Gastroesophageal sphincter (tissue), 4 donors: ENCODE data around the gene PPP2R1A. TPM values are rescaled to one million over a fixed set of nuclear protein-coding genes. Genes with fewer than 3 reads are reported as not detected.

ENCODE experiments used
- ATAC-seq: fragments of 150-250 bp; one replicate; pipeline ENCODE4 v1.9.1; 2016; ENCODE audit warnings: mild to moderate bottlenecking, moderate library complexity
- H3K27ac ChIP-seq, 4 donors: fragments of 200-600 bp; sonication (generic) in 3 of 4; 1 replicate in 3 of 4; 2 replicates in 1 of 4; pipeline ENCODE4 v1.5.1; 2016 to 2019
- H3K27me3 ChIP-seq: fragments of 200-600 bp; sonication (generic); one replicate; pipeline ENCODE4 v1.5.1; 2019
- H3K36me3 ChIP-seq, 2 donors: fragments of 200-600 bp; sonication (generic); one replicate each; pipeline ENCODE4 v1.5.1; 2019; ENCODE audit warnings: control low read depth in 1 of 2
- H3K4me1 ChIP-seq, 3 donors: fragments of 200-600 bp; sonication (generic); 1 replicate in 2 of 3; 2 replicates in 1 of 3; pipeline ENCODE4 v1.5.1; 2016 to 2019; ENCODE audit warnings: control low read depth in 2 of 3
- H3K4me3 ChIP-seq, 2 donors: fragments of 200-600 bp; sonication (generic); one replicate each; pipeline ENCODE4 v1.5.1; 2019; ENCODE audit warnings: mild to moderate bottlenecking in 1 of 2, moderate library complexity in 1 of 2
- H3K9me3 ChIP-seq, 3 donors: fragments of 200-600 bp; sonication (generic); one replicate each; pipeline ENCODE4 v1.5.1; 2017 to 2019; ENCODE audit warnings: control low read depth in 2 of 3
- CTCF ChIP-seq, 4 experiments: fragments of 200-600 bp in 2 of 4; fragments of 450-650 bp in 2 of 4; sonication (generic) in 1 of 4; IDR thresholded peaks; one replicate each; pipeline ENCODE4 v1.5.1; 2017 to 2019; ENCODE audit warnings: antibody characterized with exemption in 4 of 4, mild to moderate bottlenecking in 2 of 4, moderate library complexity in 2 of 4
- EP300 ChIP-seq: sonication (generic); formaldehyde crosslinking; IDR thresholded peaks from one replicate; pipeline ENCODE4 v1.6.1; 2017; ENCODE audit warnings: antibody characterized with exemption, mild to moderate bottlenecking
- POLR2A ChIP-seq, 2 donors: fragments of 450-650 bp; IDR thresholded peaks; one replicate each; pipeline ENCODE4 v1.6.1; 2017; ENCODE audit warnings: antibody characterized with exemption in 2 of 2, mild to moderate bottlenecking in 2 of 2, moderate library complexity in 1 of 2
- POLR2AphosphoS5 ChIP-seq: sonication (generic); formaldehyde crosslinking; IDR thresholded peaks from one replicate; pipeline ENCODE4 v1.6.1; 2017; ENCODE audit warnings: antibody characterized with exemption
- WGBS, 2 donors: methylation state at CpG; one replicate each; pipeline ENCODE4 v1.1.5; 2018; ENCODE audit warnings: low coverage in 1 of 2; 5-methylcytosine and 5-hydroxymethylcytosine counted together
- total RNA-seq, 4 donors: library from RNA; depleted of rRNA; stranded (reverse); fragments of >200 nt; gene quantifications; one replicate each; pipeline ENCODE4 v1.1.0, GENCODE V29; 2016

The PPP2R1A gene
- total RNA-seq, 4 donors from 2014 or later: 177 to 286 (median 190) TPM

- H3K36me3 ChIP-seq: peaks cover 0 to 85% of the 10 kb centered on the region in 2 donors
- no peaks in the 10 kb centered on the region for H3K27me3 ChIP-seq
- H3K27ac ChIP-seq: no peak overlapping the region
- no peaks in the 10 kb centered on the region for H3K4me1 ChIP-seq
- H3K9me3 ChIP-seq: no peaks in the 10 kb centered on the region
- TF ChIP-seq CTCF (IDR thresholded peaks at IDR 0.05) (no peak), POLR2A (IDR thresholded peaks at IDR 0.05) (no peak), EP300 (no peak), POLR2AphosphoS5 (no peak)
- H3K4me3 ChIP-seq: no peak overlapping the region
- no peak for ATAC-seq
- 60 to 67% methylated on average over 2 to 7 of the region's 10 CpGs for WGBS, 2 donors
Observed at GRCh38 chr19:52227196-52227940, 37.5 kb downstream of the PPP2R1A start.

- H3K4me3 ChIP-seq: no peak overlapping the region
- H3K36me3 ChIP-seq: peaks cover 0 to 79% of the 10 kb centered on the region in 2 donors
- no peak for TF ChIP-seq CTCF (IDR thresholded peaks at IDR 0.05)
- no peak for TF ChIP-seq POLR2AphosphoS5
- TF ChIP-seq POLR2A (IDR thresholded peaks at IDR 0.05): no peak
- no peak for TF ChIP-seq EP300
- H3K9me3 ChIP-seq: no peaks in the 10 kb centered on the region
- 80 to 90% methylated on average over 4 of the region's 5 CpGs for WGBS, 2 donors
- no peak overlapping the region for H3K27ac ChIP-seq
- no peaks in the 10 kb centered on the region for H3K4me1 ChIP-seq
- ATAC-seq: no peak
- H3K27me3 ChIP-seq: no peaks in the 10 kb centered on the region
Observed at GRCh38 chr19:52227980-52228379, 38.1 kb downstream of the PPP2R1A start.

GRCh38 chr19:52229524-52229923 lies 39.7 kb downstream of the PPP2R1A start:
- Histone ChIP-seq H3K9me3 (no peaks in the 10 kb centered on the region), H3K4me3 (no peak overlapping the region), H3K27ac (no peak overlapping the region), H3K27me3 (no peaks in the 10 kb centered on the region), H3K36me3 (peaks cover 0 to 64% of the 10 kb centered on the region in 2 donors), H3K4me1 (no peaks in the 10 kb centered on the region)
- TF ChIP-seq CTCF (IDR thresholded peaks at IDR 0.05): no peak
- TF ChIP-seq EP300: no peak
- TF ChIP-seq POLR2A (IDR thresholded peaks at IDR 0.05): no peak
- no peak for TF ChIP-seq POLR2AphosphoS5
- 78 to 100% methylated on average over 2 to 5 of the region's 6 CpGs for WGBS, 2 donors
- no peak for ATAC-seq

- no peak for ATAC-seq
- Histone ChIP-seq H3K27ac (no peak overlapping the region), H3K36me3 (peaks cover 0 to 52% of the 10 kb centered on the region in 2 donors), H3K9me3 (no peaks in the 10 kb centered on the region), H3K4me1 (no peaks in the 10 kb centered on the region), H3K4me3 (no peak overlapping the region), H3K27me3 (no peaks in the 10 kb centered on the region)
- no CpG with 5 or more reads among the region's 1 CpG for WGBS, 2 donors
- TF ChIP-seq POLR2A (IDR thresholded peaks at IDR 0.05) (no peak), EP300 (no peak), CTCF (IDR thresholded peaks at IDR 0.05) (no peak), POLR2AphosphoS5 (no peak)
Observed at GRCh38 chr19:52230685-52231084, 40.8 kb downstream of the PPP2R1A start.
